MCF 10A (cell line): ENCODE measurements around the gene UBE2E3. TPM values are rescaled to one million over a fixed set of nuclear protein-coding genes. Genes with fewer than 3 reads are reported as not detected.
A peak's percentile ranks its signal among the peaks of the same experiment; 100 is the strongest.

ENCODE experiments used
- Bru-seq: library from RNA; stranded (reverse); fragments of 400-500 nt; gene quantifications from one replicate; lab custom pipeline; 2021; lab: Mats Ljungman, UMichigan
- BruChase-seq, 2 experiments: library from RNA; stranded (reverse); fragments of 400-500 nt; gene quantifications; one replicate each; lab custom pipeline; 2021; lab: Mats Ljungman, UMichigan
- BruUV-seq: library from RNA; stranded (reverse); fragments of 400-500 nt; replicated peaks from 2 replicates; lab custom pipeline; 2021; lab: Mats Ljungman, UMichigan
- CTCF ChIA-PET: fragments of 300-600 bp; sonication (Branson Sonifier 250); formaldehyde crosslinking; extraction: SDS; loops from one replicate; lab custom pipeline; 2021; ENCODE audit warnings: antibody characterized with exemption, inconsistent platforms; lab: Yijun Ruan, JAX
- POLR2A ChIA-PET: fragments of 300-600, 350-650 bp; sonication (Branson Sonifier 250); formaldehyde crosslinking; extraction: SDS; loops from one replicate; lab custom pipeline; 2020; ENCODE audit warnings: antibody characterized with exemption, inconsistent platforms; lab: Yijun Ruan, JAX
- DNase-seq: peaks from one replicate; pipeline ENCODE4 v3.0.0-alpha.2; 2018; ENCODE audit not compliant: unreplicated experiment
- H3K27ac Mint-ChIP-seq: one replicate; pipeline ENCODE4 v1.8.0; 2022; ENCODE audit warnings: mild to moderate bottlenecking, low read depth, mixed read lengths; ENCODE audit not compliant: unreplicated experiment
- H3K27me3 Mint-ChIP-seq: one replicate; pipeline ENCODE4 v1.8.0; 2022; ENCODE audit warnings: mixed read lengths; ENCODE audit not compliant: insufficient read depth, unreplicated experiment
- H3K36me3 Mint-ChIP-seq: one replicate; pipeline ENCODE4 v1.8.0; 2022; ENCODE audit warnings: mild to moderate bottlenecking, moderate library complexity, mixed read lengths; ENCODE audit not compliant: insufficient read depth, unreplicated experiment
- H3K4me1 Mint-ChIP-seq: one replicate; pipeline ENCODE4 v1.8.0; 2022; ENCODE audit warnings: mixed read lengths; ENCODE audit not compliant: insufficient read depth, unreplicated experiment
- H3K4me3 Mint-ChIP-seq: one replicate; pipeline ENCODE4 v1.8.0; 2022; ENCODE audit warnings: mild to moderate bottlenecking, moderate library complexity, mixed read lengths; ENCODE audit not compliant: unreplicated experiment
- H3K9me3 Mint-ChIP-seq: one replicate; pipeline ENCODE4 v1.8.0; 2022; ENCODE audit warnings: mixed read lengths; ENCODE audit not compliant: unreplicated experiment
- CTCF ChIP-seq: fragments of 200-600 bp; IDR thresholded peaks from one replicate; pipeline ENCODE4 v1.8.0; 2022; ENCODE audit warnings: antibody characterized with exemption, mild to moderate bottlenecking; ENCODE audit not compliant: unreplicated experiment
- intact Hi-C: fragments of 100-400 bp; cut with micrococcal nuclease; formaldehyde crosslinking; loops from 2 replicates; pipeline ENCODE4 v1.14.1; 2022
- long read RNA-seq: library from polyadenylated mRNA; stranded (forward); transcript quantifications from one replicate; pipeline ENCODE4 v2.0.0, GENCODE V29; 2022
- total RNA-seq: library from RNA; stranded (reverse); gene quantifications from 2 replicates; pipeline ENCODE4 v1.2.3, GENCODE V29; 2022

Gene UBE2E3
- 69.0 and 69.3 TPM in 2 replicates for total RNA-seq
- Bru-seq, nascent RNA, result percentile 91 among the genes with signal in this experiment
- BruChase-seq, experiment 1, labeled RNA remaining after a 6-hour chase, result percentile 79 among the genes with signal in this experiment
- percentile 84 among the genes with signal in this experiment for BruChase-seq, experiment 2, labeled RNA remaining after a 2-hour chase
- long read RNA-seq, transcript UBE2E3-201 (6 exons, 1,347 nt), result minor isoform, 5 of 159 reads
- long read RNA-seq, transcript UBE2E3-202 (6 exons, 1,570 nt), result major isoform, 137 of 159 reads
- long read RNA-seq, partial matches to known transcripts, result 6 of 159 reads
- long read RNA-seq, other reads (novel, unspliced or antisense), result 8 of 159 reads

- Mint-ChIP-seq H3K4me1 (peaks cover 37% of the 10 kb centered on the region), H3K27ac (peak within 1 kb of the TSS; percentile 98), H3K27me3 (no peaks in the 10 kb centered on the region), H3K36me3 (peaks cover 16% of the 10 kb centered on the region), H3K9me3 (no peaks in the 10 kb centered on the region), H3K4me3 (peak within 1 kb of the TSS; percentile 93)
- POLR2A ChIA-PET, result interaction anchor here (0.6 to 2.8 kb wide), 34 partner anchors 9 to 855 kb away, joined by 3 to 16 read pairs (median 4); no protein-coding TSS in a partner anchor
- peak; percentile 78 for DNase-seq
- intact Hi-C loops, result loop anchor here (1.0 to 10.0 kb wide), 8 partner anchors 77 to 855 kb away; no protein-coding TSS in a partner anchor
- TF ChIP-seq CTCF, result peak; percentile 71
- CTCF ChIA-PET, result interaction anchor here (0.5 to 3.4 kb wide), 36 partner anchors 11 to 1858 kb away, joined by 3 to 16 read pairs (median 3); no protein-coding TSS in a partner anchor
- BruUV-seq, result no TSS peak
Measured at GRCh38 chr2:180980106-180980942, at the start of gene UBE2E3. UBE2E3 (plus strand) TSS chr2:180980605; CDS start chr2:180982043, 1,438 bp downstream.

DNA sequence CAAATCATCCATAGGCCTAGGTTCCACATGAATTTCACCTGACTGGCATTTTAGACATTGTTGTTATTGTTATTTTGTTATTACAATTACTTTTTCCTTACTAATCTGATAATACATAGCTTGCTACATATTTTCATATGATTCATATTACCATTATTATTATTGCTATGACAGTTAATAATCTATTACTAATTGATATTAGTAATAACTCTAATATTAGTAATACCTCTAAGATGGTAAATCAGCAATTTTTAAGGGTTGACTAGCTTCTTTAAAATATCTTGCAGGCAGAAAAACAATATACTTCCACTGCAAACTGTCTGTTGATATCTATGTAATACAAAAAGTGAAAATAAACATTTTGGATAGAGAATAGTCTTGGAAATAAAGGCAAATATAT is 48.6 kb upstream of the UBE2E3 start:
- CTCF ChIA-PET, result no interaction called here
- Mint-ChIP-seq H3K27me3 (no peaks in the 10 kb centered on the region), H3K4me3 (no peak overlapping the region), H3K4me1 (no peaks in the 10 kb centered on the region), H3K36me3 (no peaks in the 10 kb centered on the region), H3K9me3 (no peaks in the 10 kb centered on the region), H3K27ac (no peak overlapping the region)
- no TSS peak for BruUV-seq
- no peak for TF ChIP-seq CTCF
- DNase-seq, result no peak
- POLR2A ChIA-PET, result interaction anchor here (0.7 kb wide), 2 partner anchors 181 to 183 kb away, joined by 4 read pairs; no protein-coding TSS in a partner anchor
- intact Hi-C loops, result no loop called here

DNA sequence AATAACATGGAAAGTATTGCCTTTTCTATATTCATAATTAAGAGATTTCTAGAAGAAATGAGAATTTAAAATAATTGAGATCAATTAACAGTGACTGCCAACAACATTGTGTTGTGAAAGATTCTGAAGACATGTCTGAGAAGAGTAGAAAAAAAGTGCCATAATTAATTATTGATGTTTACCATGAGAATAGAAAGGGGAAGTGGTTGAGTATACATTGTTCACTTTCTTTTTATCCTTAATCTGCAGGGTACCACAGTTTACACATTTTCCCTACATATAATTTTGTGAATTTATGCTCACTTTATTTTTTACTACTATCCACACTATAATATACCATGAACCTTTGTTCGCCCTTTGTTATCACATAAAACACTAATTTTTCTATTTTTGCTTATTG is 47.1 kb upstream of the UBE2E3 start:
- Mint-ChIP-seq H3K27ac (no peak overlapping the region), H3K4me1 (no peaks in the 10 kb centered on the region), H3K9me3 (no peaks in the 10 kb centered on the region), H3K27me3 (no peaks in the 10 kb centered on the region), H3K4me3 (no peak overlapping the region), H3K36me3 (no peaks in the 10 kb centered on the region)
- DNase-seq, result no peak
- TF ChIP-seq CTCF, result no peak
- intact Hi-C loops, result no loop called here
- POLR2A ChIA-PET, result interaction anchor here (1.1 kb wide), 1 partner anchor 9 kb away, joined by 5 read pairs; no protein-coding TSS in a partner anchor
- BruUV-seq, result no TSS peak
- CTCF ChIA-PET, result interaction anchor here (0.7 to 0.9 kb wide), 2 partner anchors 11 to 57 kb away, joined by 3 read pairs; no protein-coding TSS in a partner anchor
